Activated CD8-positive, alpha-beta memory T cell treated with anti-CD3 and anti-CD28 coated beads, Interleukin-2, amount 50 U/mL, for 24 hours (primary cell): ENCODE measurements around the gene ZNF611.
"Not testable (repeated sequence)": the region's sequence is repeated elsewhere in the genome, so short reads cannot be mapped to it uniquely, and the experiment has no call there.

Source experiments
- DNase-seq: peaks from one replicate; pipeline ENCODE4 v3.0.0-alpha.2; 2020; ENCODE audit errors: extremely low read depth

The ZNF611 gene

DNA sequence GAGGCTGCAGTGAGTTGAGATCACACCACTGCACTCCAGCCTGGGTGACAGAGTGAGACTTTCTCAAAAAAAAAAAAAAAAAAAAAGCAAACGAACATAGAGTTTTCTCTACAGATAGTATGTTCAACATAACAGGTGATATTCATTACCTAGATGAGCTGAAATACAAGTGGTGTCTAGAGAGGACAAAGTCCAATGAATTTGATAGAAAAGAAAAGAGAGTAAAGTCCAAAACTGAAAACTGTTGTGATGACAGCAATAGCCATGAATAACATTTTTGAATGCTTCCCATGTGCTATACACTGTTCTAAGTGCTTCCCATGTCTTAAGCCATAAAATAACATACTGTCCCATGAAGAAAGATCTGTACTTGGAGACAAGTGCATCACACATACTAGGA, 53.6 kb downstream of the ZNF611 start:
- not testable (repeated sequence) for DNase-seq

DNA sequence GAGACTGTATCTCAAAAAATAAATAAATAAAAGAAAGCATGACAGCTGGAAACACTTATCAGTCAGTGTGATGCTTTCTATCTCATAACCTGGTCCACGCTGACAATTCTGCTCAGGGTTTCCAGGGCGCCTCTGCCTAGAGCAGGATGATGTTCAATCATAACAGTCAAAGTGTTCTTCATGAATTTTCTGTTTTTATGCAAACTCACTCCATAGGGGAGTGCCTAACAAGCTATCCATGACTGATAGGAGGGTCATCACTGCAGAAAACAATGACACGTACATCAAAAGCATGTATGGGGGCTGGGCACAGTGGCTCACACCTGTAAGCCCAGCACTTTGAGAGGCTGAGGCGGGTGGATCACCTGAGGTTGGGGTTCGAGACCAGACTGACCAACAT, 55.2 kb downstream of the ZNF611 start:
- DNase-seq = no peak

DNA sequence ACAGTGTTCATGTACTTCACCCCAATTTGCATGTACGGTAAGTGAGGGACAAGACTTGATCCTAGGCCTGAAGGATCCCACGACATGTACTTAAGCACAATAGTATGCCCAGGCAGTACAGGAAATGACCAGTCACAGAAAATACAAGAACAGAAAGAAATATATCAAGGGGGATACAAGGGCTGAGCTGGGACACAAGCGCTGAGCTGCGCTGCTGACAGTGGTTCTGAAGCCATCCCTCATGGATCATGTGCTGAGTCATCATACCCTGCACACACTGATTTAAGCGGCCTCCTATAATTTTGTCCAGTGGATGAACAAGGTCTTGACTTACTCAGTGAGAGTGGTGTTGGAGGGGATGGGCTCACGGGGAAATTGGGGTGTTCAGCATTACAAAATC, 59.6 kb downstream of the ZNF611 start:
- DNase-seq = not testable (repeated sequence)

DNA sequence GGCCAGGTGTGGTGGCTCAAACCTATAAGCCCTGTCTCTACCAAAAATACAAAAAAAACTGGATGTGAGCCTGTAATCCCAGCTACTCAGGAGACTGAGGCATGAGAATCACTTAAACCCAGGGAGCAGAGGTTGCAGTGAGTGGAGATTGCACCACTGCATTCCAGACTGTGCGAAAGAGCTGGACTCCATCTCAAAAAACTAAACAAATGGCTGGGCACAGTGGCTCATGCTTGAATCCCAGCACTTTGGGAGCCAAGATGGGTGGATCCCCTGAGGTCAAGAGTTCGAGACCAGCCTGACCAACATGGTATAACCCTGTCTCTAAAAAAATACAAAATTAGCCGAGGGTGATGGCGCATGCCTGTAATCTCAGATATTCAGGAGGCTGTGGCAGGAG, 61.8 kb downstream of the ZNF611 start:
- no peak for DNase-seq

DNA sequence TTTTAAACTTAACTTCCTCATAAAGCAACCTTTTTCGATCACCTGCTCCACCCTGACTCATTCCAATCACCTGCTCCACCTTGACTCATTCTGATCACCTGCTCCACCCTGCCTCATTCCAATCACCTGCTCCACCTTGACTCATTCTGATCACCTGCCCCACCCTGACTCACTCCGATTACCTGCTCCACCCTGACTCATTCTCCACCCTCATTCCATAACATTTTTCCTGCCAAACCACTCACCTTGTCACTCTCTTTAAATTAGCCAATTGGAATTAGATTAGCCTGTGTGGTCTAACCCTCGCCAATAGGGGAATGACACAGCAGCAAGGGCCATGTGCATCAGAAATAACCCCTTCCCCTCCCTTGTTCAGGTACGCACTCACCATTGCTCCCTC, 64.8 kb downstream of the ZNF611 start:
- no peak for DNase-seq

DNA sequence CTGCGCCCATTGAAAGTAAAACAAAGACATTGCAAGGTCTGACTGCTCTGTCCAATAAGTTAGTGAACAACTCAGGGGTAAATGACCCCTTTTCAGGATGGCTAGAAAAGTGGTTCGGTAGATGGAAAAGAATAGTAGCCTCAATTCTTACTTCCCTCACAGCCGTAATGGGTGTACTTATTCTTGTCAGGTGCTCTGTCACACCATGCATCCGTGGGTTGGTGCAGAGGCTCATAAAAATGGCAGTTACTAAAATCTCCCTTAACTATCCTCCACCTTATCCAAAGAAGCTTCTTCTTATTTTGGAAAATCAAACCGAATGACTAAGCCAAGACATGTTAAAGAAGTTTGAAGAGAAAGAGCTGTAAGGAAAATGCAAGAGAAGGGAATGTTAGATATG, 65.3 kb downstream of the ZNF611 start:
- DNase-seq = no peak

DNA sequence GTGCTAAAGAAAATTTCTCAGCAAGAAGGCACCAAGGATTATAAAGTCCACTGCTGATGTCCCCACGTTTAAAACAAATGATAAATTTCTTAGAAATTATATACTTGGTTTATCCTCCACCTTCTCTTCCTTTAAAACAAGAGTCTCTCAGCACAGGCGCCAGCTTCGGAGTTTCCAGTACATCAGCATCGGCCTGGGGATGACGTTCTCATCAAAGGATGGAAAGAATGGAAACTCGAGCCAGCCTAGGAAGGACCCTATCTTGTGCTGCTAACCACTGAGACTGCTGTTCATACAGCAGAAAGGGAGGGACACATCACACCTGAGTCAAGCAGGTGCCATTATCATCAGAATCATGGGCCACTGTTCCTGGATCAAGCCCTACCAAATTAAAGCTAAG, 66.9 kb downstream of the ZNF611 start:
- no peak for DNase-seq

DNA sequence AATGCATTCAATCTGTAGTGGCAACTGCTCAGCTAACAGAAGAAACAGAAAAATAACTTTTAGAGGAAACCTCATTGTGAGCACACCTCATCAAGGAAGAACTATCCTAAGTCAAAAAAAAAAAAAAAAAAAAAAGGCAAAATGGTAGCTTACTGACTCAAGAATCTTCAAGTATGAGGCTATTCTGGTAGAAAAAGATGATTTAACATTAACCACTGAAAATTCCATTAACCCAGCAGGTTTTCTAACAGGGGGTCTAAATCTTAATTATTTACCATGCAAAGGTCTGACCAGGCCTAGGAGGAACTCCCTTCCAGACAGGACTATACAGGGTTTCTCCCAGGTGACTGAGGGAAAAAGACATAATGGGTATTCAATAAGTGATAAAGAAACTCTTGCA, 68.3 kb downstream of the ZNF611 start:
- DNase-seq = no peak

DNA sequence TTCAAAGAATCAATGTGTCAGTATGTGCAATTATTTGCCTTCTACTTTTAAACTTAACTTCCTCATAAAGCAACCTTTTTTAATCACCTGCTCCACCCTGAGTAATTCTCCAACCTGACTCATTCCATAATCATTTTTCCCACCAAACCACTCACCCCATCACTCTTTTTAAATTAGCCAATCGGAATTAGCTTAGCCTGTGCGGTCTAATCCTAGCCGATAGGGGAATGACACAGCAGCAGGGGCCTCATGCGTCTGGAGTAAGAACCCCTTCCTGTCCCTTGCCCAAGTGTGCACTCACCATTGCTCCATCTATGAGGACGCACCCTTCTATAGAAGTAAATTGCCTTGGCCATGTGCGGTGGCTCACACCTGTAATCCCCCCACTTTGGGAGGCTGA, 69.3 kb downstream of the ZNF611 start:
- no peak for DNase-seq

DNA sequence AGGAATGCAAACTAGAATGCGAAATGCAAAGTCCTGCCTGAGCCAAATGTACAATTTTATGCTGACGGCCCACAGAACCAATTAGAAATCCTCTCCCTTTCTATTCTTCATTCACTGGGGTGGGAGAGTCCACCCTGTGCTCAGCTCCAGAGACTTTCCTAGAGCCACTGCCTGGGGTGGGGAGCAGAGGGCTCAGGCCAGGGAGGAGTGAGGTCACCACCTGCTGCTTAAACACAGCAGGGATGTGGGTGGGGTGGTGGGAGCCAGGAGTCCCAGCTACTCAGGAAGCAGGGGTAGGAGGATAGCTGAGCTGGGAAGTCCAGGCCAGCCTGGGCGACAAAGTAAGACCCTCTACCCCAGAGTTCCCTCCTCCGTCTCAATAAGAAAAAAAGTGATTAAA, 69.8 kb downstream of the ZNF611 start:
- no peak for DNase-seq

DNA sequence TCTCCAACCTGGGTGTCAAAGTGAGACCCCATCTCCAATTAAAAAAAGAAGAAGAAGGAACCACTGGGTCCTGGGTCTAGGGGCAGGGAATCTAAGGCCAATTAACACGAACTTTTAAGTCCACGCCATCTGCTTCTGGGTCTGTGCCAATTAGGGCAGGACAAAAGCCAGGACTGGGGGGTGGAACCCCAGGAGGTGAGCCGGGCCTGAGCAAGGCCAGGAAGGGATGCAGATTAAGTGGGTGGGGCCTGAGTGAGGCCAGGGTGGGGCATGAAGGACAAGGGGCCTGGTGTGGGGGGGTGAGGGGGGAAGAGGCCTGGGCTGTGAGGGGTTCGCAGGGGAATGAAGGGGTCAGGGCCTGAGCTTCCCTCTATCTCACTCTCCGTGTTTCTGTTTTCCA, 70.4 kb downstream of the ZNF611 start:
- DNase-seq = no peak

DNA sequence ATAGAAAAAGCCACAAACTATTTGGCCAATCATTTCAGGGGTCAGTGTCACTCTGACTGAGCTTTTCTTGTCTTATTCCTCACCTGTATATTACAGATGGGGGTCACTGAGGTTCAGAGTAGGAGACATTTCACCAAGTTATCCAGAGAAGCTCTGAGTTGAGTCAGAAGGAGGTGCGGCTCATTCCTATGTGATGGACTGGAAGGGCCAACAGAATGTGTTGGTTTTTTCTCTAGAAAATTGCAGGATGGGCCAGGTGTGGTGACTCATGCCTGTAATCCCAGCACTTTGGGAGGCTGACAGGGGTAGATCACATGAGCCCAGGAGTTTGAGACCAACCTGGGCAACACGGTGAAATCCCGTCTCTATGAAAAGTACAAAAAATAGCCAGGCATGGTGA, 72.2 kb downstream of the ZNF611 start:
- no peak for DNase-seq

DNA sequence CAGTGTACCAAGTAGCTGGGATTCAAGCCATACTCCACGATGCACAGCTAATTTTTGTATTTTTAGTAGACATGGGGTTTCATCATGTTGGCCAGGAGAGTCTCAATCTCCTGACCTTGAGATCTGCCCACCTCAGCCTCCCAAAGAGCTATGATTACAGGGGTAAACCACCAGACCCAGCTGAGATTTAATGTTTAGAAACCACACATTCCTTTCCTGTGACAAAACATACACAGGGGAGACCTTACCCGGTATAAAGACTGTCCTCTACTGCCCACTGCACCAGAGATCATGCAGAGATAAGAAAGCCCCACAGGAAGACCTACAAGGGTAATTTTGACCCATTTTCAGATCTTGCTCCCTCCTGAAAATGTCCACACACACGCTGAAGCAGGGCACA, 73.9 kb downstream of the ZNF611 start:
- DNase-seq = no peak

DNA sequence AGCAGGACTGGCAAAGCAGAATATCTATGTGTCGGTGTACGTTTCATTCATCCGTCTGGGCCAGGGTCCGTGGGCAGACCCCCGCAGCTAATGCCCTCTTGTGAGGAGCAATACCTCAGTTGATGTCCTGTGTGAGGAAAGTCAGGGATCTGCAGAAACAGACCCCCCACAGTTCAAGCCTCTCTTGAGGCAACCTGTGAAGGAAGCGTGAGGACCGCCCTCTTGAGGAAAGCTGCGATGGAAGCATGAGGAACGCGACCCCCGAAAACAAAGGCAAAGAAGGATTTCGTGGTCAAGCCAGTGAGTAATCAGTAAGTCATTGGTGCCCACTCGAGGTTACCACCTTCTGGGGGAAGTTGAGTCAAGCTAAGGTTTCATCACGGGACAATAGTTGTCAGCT, 75.8 kb downstream of the ZNF611 start:
- no peak for DNase-seq

DNA sequence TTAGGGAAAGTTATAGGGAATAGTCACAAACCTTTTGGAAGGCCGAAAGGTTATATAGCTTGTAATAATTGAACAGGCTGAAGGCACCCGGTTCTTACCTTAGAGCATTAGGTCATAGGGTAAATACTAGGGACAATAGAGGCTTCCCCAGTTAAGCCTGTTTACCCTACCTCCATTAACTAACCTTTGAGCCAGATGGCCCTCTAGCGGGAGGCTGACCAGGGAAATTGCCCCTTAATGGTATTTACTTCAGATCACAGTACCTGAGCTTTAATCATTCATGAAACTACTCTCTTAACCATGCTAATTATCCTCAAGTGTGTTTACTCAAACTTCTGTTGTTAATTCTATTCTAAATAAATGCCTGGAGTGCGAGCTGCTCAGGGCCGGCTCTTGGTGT, 76.2 kb downstream of the ZNF611 start:
- DNase-seq = no peak

DNA sequence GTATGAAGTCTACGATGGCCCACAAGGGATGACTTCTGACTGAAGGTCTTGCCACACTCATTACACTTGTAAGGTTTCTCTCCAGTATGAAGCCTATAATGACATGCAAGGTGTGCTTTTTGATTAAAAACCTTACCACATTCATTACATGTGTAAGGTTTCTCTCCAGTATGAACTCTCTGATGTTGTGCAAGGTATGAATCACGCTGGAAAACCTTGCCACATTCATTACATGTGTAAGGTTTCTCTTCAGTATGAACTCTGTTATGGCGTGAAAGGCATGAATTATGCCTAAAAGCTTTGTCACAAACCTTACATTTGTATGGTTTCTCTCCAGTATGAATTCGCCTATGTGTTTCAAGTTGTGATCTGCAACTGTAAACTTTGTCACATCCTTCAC, 81.7 kb downstream of the ZNF611 start:
- DNase-seq = no peak
